GM18519 (cell line): ENCODE data around the gene SIM1.
"Not testable (repeated sequence)": the region's sequence is repeated elsewhere in the genome, so short reads cannot be mapped to it uniquely, and the experiment has no call there.

ENCODE experiments used
- ATAC-seq: cut with Tn5 transposase; IDR thresholded peaks from one replicate; pipeline ENCODE4 v1.9.1; 2021; ENCODE audit warnings: mild to moderate bottlenecking, moderate library complexity; ENCODE audit not compliant: unreplicated experiment, low FRiP score

Gene SIM1

GRCh38 chr6:100371591-100371990, 93.1 kb downstream of the SIM1 start:
- no peak for ATAC-seq

- ATAC-seq = no peak
These were observed 94.5 kb downstream of the SIM1 start for GRCh38 chr6:100370265-100370664.

GRCh38 chr6:100366419-100366818, 98.3 kb downstream of the SIM1 start:
- no peak for ATAC-seq

- ATAC-seq = no peak
These were observed 101.1 kb downstream of the SIM1 start for GRCh38 chr6:100363651-100364050.

- ATAC-seq = not testable (repeated sequence)
These were observed 109.7 kb downstream of the SIM1 start for GRCh38 chr6:100354736-100355641.

- no peak for ATAC-seq
These were observed 111.3 kb downstream of the SIM1 start for GRCh38 chr6:100353276-100354015.

GRCh38 chr6:100350139-100350538, 114.6 kb downstream of the SIM1 start:
- ATAC-seq = no peak

GRCh38 chr6:100349366-100349765, 115.4 kb downstream of the SIM1 start:
- no peak for ATAC-seq

- peak; percentile 46 for ATAC-seq
These were observed 116.7 kb downstream of the SIM1 start for GRCh38 chr6:100347901-100348550.

- no peak for ATAC-seq
These were observed 117.9 kb downstream of the SIM1 start for GRCh38 chr6:100346828-100347227.

- ATAC-seq = no peak
These were observed 118.5 kb downstream of the SIM1 start for GRCh38 chr6:100346203-100346602.

GRCh38 chr6:100344761-100345160, 120.0 kb downstream of the SIM1 start:
- ATAC-seq = no peak

- no peak for ATAC-seq
These were observed 120.4 kb downstream of the SIM1 start for GRCh38 chr6:100344321-100344720.

GRCh38 chr6:100343316-100344077, 121.2 kb downstream of the SIM1 start:
- ATAC-seq = no peak

- ATAC-seq = no peak
These were observed 121.9 kb downstream of the SIM1 start for GRCh38 chr6:100342830-100343229.

GRCh38 chr6:100339574-100340255, 125.0 kb downstream of the SIM1 start:
- no peak for ATAC-seq

- ATAC-seq = peak; percentile 63
These were observed 126.6 kb downstream of the SIM1 start for GRCh38 chr6:100338090-100338489.

- no peak for ATAC-seq
These were observed 127.8 kb downstream of the SIM1 start for GRCh38 chr6:100336876-100337275.

GRCh38 chr6:100335991-100336390, 128.7 kb downstream of the SIM1 start:
- ATAC-seq = no peak
